H9 (cell line): ENCODE data around the gene FKRP. TPM values are rescaled to one million over a fixed set of nuclear protein-coding genes. Genes with fewer than 3 reads are reported as not detected.
A peak's percentile ranks its signal among the peaks of the same experiment; 100 is the strongest.

Source experiments
- DNase-seq: peaks from one replicate; pipeline ENCODE4 v3.0.0-alpha.2; 2017
- H2AFZ ChIP-seq: one replicate; pipeline ENCODE4 v1.6.1; 2013; ENCODE audit warnings: mild to moderate bottlenecking, low read length, control low read depth, moderate library complexity
- H2AK5ac ChIP-seq: 2 replicates; pipeline ENCODE4 v1.6.1; 2013; ENCODE audit warnings: low read length, control low read depth, mixed read lengths; ENCODE audit not compliant: insufficient read length
- H2BK120ac ChIP-seq: one replicate; pipeline ENCODE4 v1.6.1; 2013; ENCODE audit warnings: low read depth, mild to moderate bottlenecking, low read length, control low read depth, inconsistent platforms; ENCODE audit not compliant: poor library complexity, severe bottlenecking
- H2BK12ac ChIP-seq: 2 replicates; pipeline ENCODE4 v1.6.1; 2013; ENCODE audit warnings: low read length, control low read depth, mixed read lengths, low read depth; ENCODE audit not compliant: insufficient read length
- H2BK15ac ChIP-seq: 2 replicates; pipeline ENCODE4 v1.6.1; 2013; ENCODE audit warnings: low read depth, low read length, control low read depth
- H2BK20ac ChIP-seq: one replicate; pipeline ENCODE4 v1.6.1; 2013; ENCODE audit warnings: low read depth, mild to moderate bottlenecking, low read length, control low read depth, inconsistent platforms; ENCODE audit not compliant: poor library complexity, severe bottlenecking
- H2BK5ac ChIP-seq: 2 replicates; pipeline ENCODE4 v1.6.1; 2013; ENCODE audit warnings: low read length, control low read depth, mixed read lengths; ENCODE audit not compliant: insufficient read length
- H3K14ac ChIP-seq: 2 replicates; pipeline ENCODE4 v1.6.1; 2013; ENCODE audit warnings: low read length, control low read depth; ENCODE audit not compliant: insufficient read depth
- H3K18ac ChIP-seq: 2 replicates; pipeline ENCODE4 v1.6.1; 2013; ENCODE audit warnings: low read depth, mild to moderate bottlenecking, mixed read lengths, low read length, control low read depth; ENCODE audit not compliant: insufficient read length
- H3K23ac ChIP-seq: 2 replicates; pipeline ENCODE4 v1.6.1; 2013; ENCODE audit warnings: low read length, control low read depth, mixed read lengths, low read depth; ENCODE audit not compliant: insufficient read length
- H3K23me2 ChIP-seq: 2 replicates; pipeline ENCODE4 v1.6.1; 2013; ENCODE audit warnings: low read depth, mild to moderate bottlenecking, mixed read lengths, low read length, control low read depth; ENCODE audit not compliant: insufficient read length, poor library complexity, severe bottlenecking
- H3K27ac ChIP-seq: 2 replicates; pipeline ENCODE4 v1.5.1; 2013; ENCODE audit warnings: low read length, control low read depth, mixed read lengths, low read depth; ENCODE audit not compliant: insufficient read length
- H3K27me3 ChIP-seq: 2 replicates; pipeline ENCODE4 v1.6.1; 2013; ENCODE audit warnings: low read length, control low read depth, inconsistent platforms; ENCODE audit not compliant: insufficient read depth
- H3K4ac ChIP-seq: 2 replicates; pipeline ENCODE4 v1.6.1; 2013; ENCODE audit warnings: low read depth, mild to moderate bottlenecking, control low read depth, inconsistent platforms, low read length, moderate library complexity
- H3K4me1 ChIP-seq: 2 replicates; pipeline ENCODE4 v1.6.1; 2013; ENCODE audit warnings: low read length, control low read depth, inconsistent platforms; ENCODE audit not compliant: insufficient read depth
- H3K4me2 ChIP-seq: 2 replicates; pipeline ENCODE4 v1.6.1; 2013; ENCODE audit warnings: low read length, control low read depth, mixed read lengths; ENCODE audit not compliant: insufficient read length, insufficient read depth
- H3K56ac ChIP-seq: 2 replicates; pipeline ENCODE4 v1.6.1; 2013; ENCODE audit warnings: low read depth, mild to moderate bottlenecking, mixed read lengths, low read length, control low read depth; ENCODE audit not compliant: insufficient read length
- H3K79me1 ChIP-seq: 2 replicates; pipeline ENCODE4 v1.6.1; 2013; ENCODE audit warnings: low read depth, mild to moderate bottlenecking, moderate library complexity, low read length, control low read depth, inconsistent platforms; ENCODE audit not compliant: insufficient read depth, poor library complexity, severe bottlenecking
- H3K79me2 ChIP-seq: 2 replicates; pipeline ENCODE4 v1.6.1; 2013; ENCODE audit warnings: low read length, control low read depth, inconsistent platforms; ENCODE audit not compliant: insufficient read depth
- H3K9ac ChIP-seq: 2 replicates; pipeline ENCODE4 v1.6.1; 2013; ENCODE audit warnings: low read length, control low read depth, mixed read lengths; ENCODE audit not compliant: insufficient read length; ENCODE audit errors: extremely low read depth
- H3K9me3 ChIP-seq: one replicate; pipeline ENCODE4 v1.6.1; 2013; ENCODE audit warnings: low read depth, low read length, inconsistent platforms; ENCODE audit not compliant: control insufficient read depth
- H3T11ph ChIP-seq: one replicate; pipeline ENCODE4 v1.6.1; 2013; ENCODE audit warnings: mild to moderate bottlenecking, low read length, control low read depth, inconsistent platforms
- H4K20me1 ChIP-seq: one replicate; pipeline ENCODE4 v1.6.1; 2013; ENCODE audit not compliant: control insufficient read depth, insufficient read length, insufficient read depth
- H4K5ac ChIP-seq: 2 replicates; pipeline ENCODE4 v1.6.1; 2013; ENCODE audit warnings: low read depth, mild to moderate bottlenecking, mixed read lengths, low read length, control low read depth; ENCODE audit not compliant: insufficient read length
- H4K8ac ChIP-seq: replicated peaks from 2 replicates; pipeline ENCODE4 v1.6.1; 2013; ENCODE audit warnings: low read length, control low read depth, mixed read lengths, low read depth; ENCODE audit not compliant: insufficient read length
- H4K91ac ChIP-seq: 2 replicates; pipeline ENCODE4 v1.6.1; 2013; ENCODE audit warnings: low read depth, mild to moderate bottlenecking, moderate library complexity, mixed read lengths, low read length, control low read depth; ENCODE audit not compliant: insufficient read length
- H3K27ac Mint-ChIP-seq, 3 experiments: 2 replicates in 2 of 3; 3 replicates in 1 of 3; pipeline ENCODE4 v1.8.0; 2020 to 2021; ENCODE audit warnings: mixed read lengths in 3 of 3, mild to moderate bottlenecking in 1 of 3, moderate library complexity in 1 of 3
- H3K27me3 Mint-ChIP-seq: 2 replicates; pipeline ENCODE4 v1.8.0; 2021; ENCODE audit warnings: low read depth, mild to moderate bottlenecking, moderate library complexity, mixed read lengths
- H3K36me3 Mint-ChIP-seq, 3 experiments: 2 replicates in 2 of 3; 3 replicates in 1 of 3; pipeline ENCODE4 v1.8.0; 2020 to 2021; ENCODE audit warnings: low read depth in 3 of 3, mixed read lengths in 3 of 3; ENCODE audit not compliant: insufficient read depth in 1 of 3
- H3K4me1 Mint-ChIP-seq, 2 experiments: 2 replicates each; pipeline ENCODE4 v1.8.0; 2020; ENCODE audit warnings: mixed read lengths in 2 of 2
- H3K4me3 Mint-ChIP-seq, 2 experiments: 2 replicates in 1 of 2; 3 replicates in 1 of 2; pipeline ENCODE4 v1.8.0; 2020 to 2021; ENCODE audit warnings: mild to moderate bottlenecking in 2 of 2, mixed read lengths in 2 of 2, moderate library complexity in 1 of 2
- H3K9me3 Mint-ChIP-seq, 2 experiments: 2 replicates in 1 of 2; 3 replicates in 1 of 2; pipeline ENCODE4 v1.8.0; 2020; ENCODE audit warnings: mild to moderate bottlenecking in 2 of 2, mixed read lengths in 2 of 2, moderate library complexity in 1 of 2
- WGBS: extraction: QIAGEN DNeasy Blood & Tissue Kit; methylation state at CpG from one replicate; pipeline ENCODE4 v1.1.7; 2013; ENCODE audit warnings: missing lambda C conversion rate, low lambda C conversion rate, mixed read lengths; ENCODE audit not compliant: insufficient read length; ENCODE audit errors: extremely low coverage; 5-methylcytosine and 5-hydroxymethylcytosine counted together
- total RNA-seq: library from RNA; stranded (reverse); gene quantifications from 2 replicates; pipeline ENCODE4 v1.2.1, GENCODE V29; 2021
- TF ChIP-seq, protein P1 (sequence below): fragments of 200-600 bp; sonication (generic); conservative IDR thresholded peaks from 3 replicates; pipeline ENCODE4 v1.8.0; 2021; ENCODE audit warnings: antibody characterized with exemption, mild to moderate bottlenecking

The FKRP gene
- total RNA-seq, 1 experiment from 2014 or later: 42.2 TPM

DNA sequence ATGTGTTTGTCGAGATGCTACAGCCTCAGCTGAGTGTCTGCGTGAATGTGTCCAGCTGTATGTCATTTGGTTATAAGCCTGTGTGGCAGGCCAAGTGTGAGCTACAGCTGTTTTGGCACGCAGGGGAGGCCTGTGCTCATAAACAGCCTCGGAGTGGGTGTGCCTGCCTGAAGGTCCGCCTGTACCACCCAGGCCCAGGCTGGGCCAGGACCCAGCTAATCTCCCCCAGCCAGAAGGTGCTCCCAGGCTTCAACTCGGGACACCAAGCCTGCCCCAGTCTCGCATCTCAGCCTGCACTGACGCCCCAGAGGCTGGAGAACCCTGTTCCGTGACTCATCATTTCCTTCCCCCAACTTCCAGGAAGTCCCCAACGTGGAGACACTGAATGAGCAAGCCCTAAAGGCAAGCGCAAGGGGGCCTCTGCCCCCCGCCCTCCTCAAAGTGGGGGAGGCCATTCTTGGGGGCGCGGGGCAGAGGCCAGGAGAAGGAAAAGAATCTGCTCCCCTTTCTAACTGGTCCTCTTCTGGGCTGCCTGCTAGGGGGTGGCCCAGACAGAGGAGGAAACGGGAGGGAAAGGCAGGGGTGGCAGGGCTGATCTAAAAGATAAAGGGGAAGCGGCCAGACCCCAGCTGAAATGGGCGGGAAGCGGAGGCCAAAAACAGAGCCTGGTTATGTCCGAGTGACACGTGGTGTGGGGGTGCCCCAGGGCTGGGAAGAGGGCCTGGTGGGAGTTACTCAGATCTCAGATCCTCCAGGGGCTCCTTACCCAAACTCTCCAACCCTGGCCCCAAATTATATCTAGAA lies 40.6 kb downstream of the FKRP start:
- Histone ChIP-seq H3K23ac (no peak overlapping the region), H3K18ac (peak overlapping the region; percentile 2), H4K8ac (no peak overlapping the region), H3K79me1 (peaks cover 12% of the 10 kb centered on the region), H3K27ac (no peak overlapping the region), H2AK5ac (no peak overlapping the region), H3K27me3 (no peaks in the 10 kb centered on the region; the same call in 1 of the 2 replicates), H3K4me1 (peaks cover 5% of the 10 kb centered on the region; the same call in 1 of the 2 replicates), H3K56ac (no peak overlapping the region), H2BK12ac (no peak overlapping the region), H2BK120ac (no peak overlapping the region), H2AFZ (no peak overlapping the region), H3K9me3 (no peaks in the 10 kb centered on the region), H3T11ph (no peak overlapping the region), H2BK5ac (no peak overlapping the region), H2BK20ac (no peak overlapping the region), H3K14ac (peak overlapping the region; percentile 57), H3K9ac (peak overlapping the region; percentile 82), H2BK15ac (no peak overlapping the region), H4K91ac (no peak overlapping the region), H3K79me2 (peaks cover 43% of the 10 kb centered on the region; the same call in 1 of the 2 replicates), H4K20me1 (peaks cover 4% of the 10 kb centered on the region), H3K4ac (no peak overlapping the region), H4K5ac (no peak overlapping the region), H3K4me2 (peak overlapping the region; percentile 96), H3K23me2 (peaks cover 23% of the 10 kb centered on the region)
- H3K27me3 Mint-ChIP-seq: peaks cover 13% of the 10 kb centered on the region
- H3K36me3 Mint-ChIP-seq: peaks cover 42 to 54% (median 48%) of the 10 kb centered on the region in 3 experiments
- H3K4me1 Mint-ChIP-seq: peaks cover 26 to 44% of the 10 kb centered on the region in 2 experiments
- H3K27ac Mint-ChIP-seq: peak overlapping the region; percentile 98 to 99 (median 99)
- TF ChIP-seq, protein P1, sequence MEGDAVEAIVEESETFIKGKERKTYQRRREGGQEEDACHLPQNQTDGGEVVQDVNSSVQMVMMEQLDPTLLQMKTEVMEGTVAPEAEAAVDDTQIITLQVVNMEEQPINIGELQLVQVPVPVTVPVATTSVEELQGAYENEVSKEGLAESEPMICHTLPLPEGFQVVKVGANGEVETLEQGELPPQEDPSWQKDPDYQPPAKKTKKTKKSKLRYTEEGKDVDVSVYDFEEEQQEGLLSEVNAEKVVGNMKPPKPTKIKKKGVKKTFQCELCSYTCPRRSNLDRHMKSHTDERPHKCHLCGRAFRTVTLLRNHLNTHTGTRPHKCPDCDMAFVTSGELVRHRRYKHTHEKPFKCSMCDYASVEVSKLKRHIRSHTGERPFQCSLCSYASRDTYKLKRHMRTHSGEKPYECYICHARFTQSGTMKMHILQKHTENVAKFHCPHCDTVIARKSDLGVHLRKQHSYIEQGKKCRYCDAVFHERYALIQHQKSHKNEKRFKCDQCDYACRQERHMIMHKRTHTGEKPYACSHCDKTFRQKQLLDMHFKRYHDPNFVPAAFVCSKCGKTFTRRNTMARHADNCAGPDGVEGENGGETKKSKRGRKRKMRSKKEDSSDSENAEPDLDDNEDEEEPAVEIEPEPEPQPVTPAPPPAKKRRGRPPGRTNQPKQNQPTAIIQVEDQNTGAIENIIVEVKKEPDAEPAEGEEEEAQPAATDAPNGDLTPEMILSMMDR: no peak
- H3K9me3 Mint-ChIP-seq: no peaks in the 10 kb centered on the region; a peak in 1 of 5 replicates
- peak overlapping the region; percentile 97 to 100 for H3K4me3 Mint-ChIP-seq
- DNase-seq: no peak
- no CpG with 5 or more reads among the region's 20 CpGs for WGBS
